HepG2 (cell line): ENCODE measurements around the gene ALKBH5. TPM values are rescaled to one million over a fixed set of nuclear protein-coding genes. Genes with fewer than 3 reads are reported as not detected.

Experiments used
- AGO2 ChIP-seq: fragments of 200-400 bp; formaldehyde crosslinking; optimal IDR thresholded peaks from 2 replicates; pipeline ENCODE3; 2017; ENCODE audit warnings: mild to moderate bottlenecking, low read depth, low read length, moderate library complexity
- ATAD3A ChIP-seq: sonication (generic); formaldehyde crosslinking; IDR thresholded peaks from 2 replicates; pipeline ENCODE4 v1.4.0; 2020; ENCODE audit warnings: missing genetic modification reagents
- CBX1 ChIP-seq: IDR thresholded peaks from one replicate; pipeline ENCODE4 v1.6.1; 2016; ENCODE audit warnings: antibody characterized with exemption, low read depth
- E2F1 ChIP-seq: sonication (generic); formaldehyde crosslinking; IDR thresholded peaks from 2 replicates; pipeline ENCODE4 v1.5.0; 2020; ENCODE audit warnings: missing genetic modification reagents
- FOXK2 ChIP-seq: fragments of 450-650 bp; IDR thresholded peaks from 2 replicates; pipeline ENCODE4 v1.6.1; 2016
- GMEB1 ChIP-seq: sonication (generic); formaldehyde crosslinking; IDR thresholded peaks from 2 replicates; pipeline ENCODE4 v1.5.1; 2020; ENCODE audit warnings: missing genetic modification reagents, mild to moderate bottlenecking, borderline replicate concordance
- HOMEZ ChIP-seq: IDR thresholded peaks from 2 replicates; pipeline ENCODE4 v1.6.1; 2016; ENCODE audit warnings: low read depth
- MBNL3 ChIP-seq: fragments of 250-450 bp; sonication (Bioruptor Pico); conservative IDR thresholded peaks from 2 replicates; pipeline ENCODE4 v1.8.0; 2022; ENCODE audit warnings: mild to moderate bottlenecking, inconsistent platforms
- MTERF4 ChIP-seq: sonication (generic); formaldehyde crosslinking; IDR thresholded peaks from 2 replicates; pipeline ENCODE4 v1.8.0; 2023; ENCODE audit warnings: mild to moderate bottlenecking, missing genetic modification reagents
- MTF1 ChIP-seq: sonication (generic); formaldehyde crosslinking; IDR thresholded peaks from 2 replicates; pipeline ENCODE4 v1.5.0; 2020; ENCODE audit warnings: missing genetic modification reagents
- NCOA2 ChIP-seq: sonication (generic); formaldehyde crosslinking; IDR thresholded peaks from 2 replicates; pipeline ENCODE4 v1.8.0; 2022; ENCODE audit warnings: inconsistent platforms
- NR0B2 ChIP-seq: sonication (generic); formaldehyde crosslinking; IDR thresholded peaks from 2 replicates; pipeline ENCODE4 v1.4.0; 2020; ENCODE audit warnings: mild to moderate bottlenecking, missing genetic modification reagents
- RBAK ChIP-seq: sonication (generic); formaldehyde crosslinking; IDR thresholded peaks from 2 replicates; pipeline ENCODE4 v1.5.1; 2020; ENCODE audit warnings: mild to moderate bottlenecking, missing genetic modification reagents
- RXRB ChIP-seq: IDR thresholded peaks from 2 replicates; pipeline ENCODE4 v1.6.1; 2016; ENCODE audit warnings: borderline replicate concordance, missing genetic modification reagents, missing compliant biosample characterization
- SAP130 ChIP-seq: IDR thresholded peaks from 2 replicates; pipeline ENCODE4 v1.6.1; 2016; ENCODE audit warnings: low read depth
- SP1 ChIP-seq, 2 experiments: fragments of 450-650 bp in 1 of 2; sonication (generic) in 1 of 2; formaldehyde crosslinking in 1 of 2; IDR thresholded peaks; 2 replicates each; pipeline versions ENCODE4 v1.4.0 to v1.6.1; 2016 to 2020; ENCODE audit warnings: missing genetic modification reagents in 1 of 2
- ZNF3 ChIP-seq: IDR thresholded peaks from 2 replicates; pipeline ENCODE4 v1.7.0; 2017; ENCODE audit warnings: inconsistent platforms
- ZNF333 ChIP-seq: sonication (generic); formaldehyde crosslinking; IDR thresholded peaks from 2 replicates; pipeline ENCODE4 v1.4.0; 2020; ENCODE audit warnings: mild to moderate bottlenecking, missing genetic modification reagents, borderline replicate concordance
- ZNF7 ChIP-seq: IDR thresholded peaks from 2 replicates; pipeline ENCODE4 v1.6.1; 2016; ENCODE audit warnings: missing biosample characterization, missing genetic modification reagents
- ZNF703 ChIP-seq: sonication (generic); formaldehyde crosslinking; IDR thresholded peaks from 2 replicates; pipeline ENCODE4 v1.5.1; 2020; ENCODE audit warnings: missing genetic modification reagents, mild to moderate bottlenecking, moderate library complexity, borderline replicate concordance
- polyA plus RNA-seq, 8 experiments: library from polyadenylated mRNA; depleted of rRNA in 3 of 8; stranded (reverse) in 7 of 8; unstranded in 1 of 8; fragments of >200 nt; fragmentation: Illumina TruSeq in 4 of 8; extraction: Trizol in 4 of 8; gene quantifications; 2 replicates each; pipeline versions ENCODE4 v1.2.1 to v1.2.3, GENCODE V29; 2011 to 2016; ENCODE audit warnings: low read depth in 4 of 8, missing spikeins in 1 of 8, mixed read lengths in 1 of 8; ENCODE audit not compliant: insufficient read depth in 1 of 8
- total RNA-seq, 5 experiments: library from RNA; depleted of rRNA; stranded (reverse); fragments of >200 nt; fragmentation: Illumina TruSeq; extraction: Trizol; gene quantifications; 2 replicates each; pipeline ENCODE4 v1.2.3, GENCODE V29; 2016; ENCODE audit warnings: low read depth in 1 of 5
- TF ChIP-seq, protein P1 (sequence below): sonication (generic); formaldehyde crosslinking; IDR thresholded peaks from 2 replicates; pipeline ENCODE4 v1.4.0; 2020; ENCODE audit warnings: mild to moderate bottlenecking, missing genetic modification reagents
- TF ChIP-seq, protein P2 (sequence below): IDR thresholded peaks from 2 replicates; pipeline ENCODE4 v1.6.1; 2012; ENCODE audit warnings: low read depth, low read length, improper control_type of control experiment

Gene ALKBH5
- total and polyA plus RNA-seq, 2 of the 13 experiments (the other 11 are each of a cell fraction or from before 2014, with no cell fraction given), result 68.9 to 76.9 TPM

- TF ChIP-seq CBX1, result no peak
- TF ChIP-seq SAP130 (CRISPR knock-in tag), result no peak; the same call in 1 of the 2 replicates
- TF ChIP-seq ZNF333 (CRISPR knock-in tag), result no peak
- TF ChIP-seq E2F1, result 0 out of 2 replicates have a peak, but pooled peaks have one; percentile 12
- no peak for TF ChIP-seq MBNL3
- TF ChIP-seq HOMEZ (CRISPR knock-in tag), result no peak
- TF ChIP-seq NR0B2, result no peak
- no peak for TF ChIP-seq FOXK2
- peak; percentile 53 for TF ChIP-seq AGO2
- TF ChIP-seq, protein P1, sequence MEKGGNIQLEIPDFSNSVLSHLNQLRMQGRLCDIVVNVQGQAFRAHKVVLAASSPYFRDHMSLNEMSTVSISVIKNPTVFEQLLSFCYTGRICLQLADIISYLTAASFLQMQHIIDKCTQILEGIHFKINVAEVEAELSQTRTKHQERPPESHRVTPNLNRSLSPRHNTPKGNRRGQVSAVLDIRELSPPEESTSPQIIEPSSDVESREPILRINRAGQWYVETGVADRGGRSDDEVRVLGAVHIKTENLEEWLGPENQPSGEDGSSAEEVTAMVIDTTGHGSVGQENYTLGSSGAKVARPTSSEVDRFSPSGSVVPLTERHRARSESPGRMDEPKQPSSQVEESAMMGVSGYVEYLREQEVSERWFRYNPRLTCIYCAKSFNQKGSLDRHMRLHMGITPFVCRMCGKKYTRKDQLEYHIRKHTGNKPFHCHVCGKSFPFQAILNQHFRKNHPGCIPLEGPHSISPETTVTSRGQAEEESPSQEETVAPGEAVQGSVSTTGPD, result no peak
- TF ChIP-seq, protein P2, sequence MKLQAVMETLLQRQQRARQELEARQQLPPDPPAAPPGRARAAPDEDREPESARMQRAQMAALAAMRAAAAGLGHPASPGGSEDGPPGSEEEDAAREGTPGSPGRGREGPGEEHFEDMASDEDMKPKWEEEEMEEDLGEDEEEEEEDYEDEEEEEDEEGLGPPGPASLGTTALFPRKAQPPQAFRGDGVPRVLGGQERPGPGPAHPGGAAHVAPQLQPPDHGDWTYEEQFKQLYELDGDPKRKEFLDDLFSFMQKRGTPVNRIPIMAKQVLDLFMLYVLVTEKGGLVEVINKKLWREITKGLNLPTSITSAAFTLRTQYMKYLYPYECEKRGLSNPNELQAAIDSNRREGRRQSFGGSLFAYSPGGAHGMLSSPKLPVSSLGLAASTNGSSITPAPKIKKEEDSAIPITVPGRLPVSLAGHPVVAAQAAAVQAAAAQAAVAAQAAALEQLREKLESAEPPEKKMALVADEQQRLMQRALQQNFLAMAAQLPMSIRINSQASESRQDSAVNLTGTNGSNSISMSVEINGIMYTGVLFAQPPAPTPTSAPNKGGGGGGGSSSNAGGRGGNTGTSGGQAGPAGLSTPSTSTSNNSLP, result no peak
- no peak for TF ChIP-seq NCOA2
- TF ChIP-seq RBAK, result no peak
- TF ChIP-seq RXRB, result 0 out of 2 replicates have a peak, but pooled peaks have one; percentile 10
- TF ChIP-seq ATAD3A, result no peak
- TF ChIP-seq MTF1, result no peak
- no peak for TF ChIP-seq ZNF703 (CRISPR knock-in tag)
- no peak for TF ChIP-seq SP1 (IDR thresholded peaks at IDR 0.05)
- TF ChIP-seq SP1 (CRISPR knock-in tag; IDR thresholded peaks at IDR 0.05), result no peak
- TF ChIP-seq ZNF3, result no peak
- TF ChIP-seq ZNF7, result no peak
- TF ChIP-seq GMEB1 (CRISPR knock-in tag), result peak; percentile 95
- TF ChIP-seq MTERF4 (CRISPR knock-in tag), result no peak
Observed at GRCh38 chr17:18182978-18183333, 672 bp upstream of the ALKBH5 start (continued).
